ENCODE results near the gene ITPR2.

The ITPR2 gene

DNA sequence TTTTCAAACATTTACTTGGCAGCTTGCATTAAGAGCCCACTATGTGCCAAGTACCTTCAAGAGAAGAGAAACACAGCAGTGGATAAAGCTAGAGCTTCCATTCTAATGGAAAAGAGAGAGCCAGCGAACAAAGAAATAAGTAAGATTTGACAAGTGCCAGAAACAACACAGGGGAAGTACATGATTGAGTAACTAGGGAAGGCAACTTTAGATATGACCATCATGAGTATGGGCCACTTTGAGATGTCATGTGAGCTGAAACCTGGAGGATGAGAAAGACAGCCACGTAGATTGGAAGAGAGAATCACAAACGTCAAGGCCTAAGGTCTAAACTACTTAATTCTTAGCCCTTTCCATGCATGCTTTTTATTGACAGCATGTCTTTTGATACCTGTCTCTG lies 121.4 kb downstream of the ITPR2 start:
- H3K79me2 ChIP-seq (ENCODE audit: low read length), result no peaks in the 10 kb centered on the region
- no peak overlapping the region for H3K9ac ChIP-seq (ENCODE audit: low read length)
- H3K4me2 ChIP-seq (ENCODE audit: low read depth, low read length), result no peak overlapping the region
- H3K4me3 ChIP-seq (ENCODE audit: low read length), result no peak overlapping the region
- H3K36me3 ChIP-seq (replicated peaks; ENCODE audit: insufficient read depth, low read length), result no peaks in the 10 kb centered on the region
- H4K20me1 ChIP-seq (ENCODE audit: insufficient read depth, low read length), result no peaks in the 10 kb centered on the region
- TF ChIP-seq EZH2phosphoT487 (IDR thresholded peaks at IDR 0.05; ENCODE audit: low read length) (no peak), EZH2 (optimal IDR thresholded peaks at IDR 0.05; ENCODE audit: low read depth, low read length) (no peak)
- TF ChIP-seq, protein P1, sequence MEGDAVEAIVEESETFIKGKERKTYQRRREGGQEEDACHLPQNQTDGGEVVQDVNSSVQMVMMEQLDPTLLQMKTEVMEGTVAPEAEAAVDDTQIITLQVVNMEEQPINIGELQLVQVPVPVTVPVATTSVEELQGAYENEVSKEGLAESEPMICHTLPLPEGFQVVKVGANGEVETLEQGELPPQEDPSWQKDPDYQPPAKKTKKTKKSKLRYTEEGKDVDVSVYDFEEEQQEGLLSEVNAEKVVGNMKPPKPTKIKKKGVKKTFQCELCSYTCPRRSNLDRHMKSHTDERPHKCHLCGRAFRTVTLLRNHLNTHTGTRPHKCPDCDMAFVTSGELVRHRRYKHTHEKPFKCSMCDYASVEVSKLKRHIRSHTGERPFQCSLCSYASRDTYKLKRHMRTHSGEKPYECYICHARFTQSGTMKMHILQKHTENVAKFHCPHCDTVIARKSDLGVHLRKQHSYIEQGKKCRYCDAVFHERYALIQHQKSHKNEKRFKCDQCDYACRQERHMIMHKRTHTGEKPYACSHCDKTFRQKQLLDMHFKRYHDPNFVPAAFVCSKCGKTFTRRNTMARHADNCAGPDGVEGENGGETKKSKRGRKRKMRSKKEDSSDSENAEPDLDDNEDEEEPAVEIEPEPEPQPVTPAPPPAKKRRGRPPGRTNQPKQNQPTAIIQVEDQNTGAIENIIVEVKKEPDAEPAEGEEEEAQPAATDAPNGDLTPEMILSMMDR (IDR thresholded peaks at IDR 0.05; ENCODE audit: low read length), result no peak
- no peak overlapping the region for H2AFZ ChIP-seq (ENCODE audit: low read length)
- H3F3A ChIP-seq (ENCODE audit: insufficient read depth, low read length), result no peaks in the 10 kb centered on the region
- H3K27me3 ChIP-seq (replicated peaks; ENCODE audit: insufficient read depth, low read length), result no peaks in the 10 kb centered on the region
- no peaks in the 10 kb centered on the region for H3K9me2 ChIP-seq (replicated peaks; ENCODE audit: insufficient read depth, low read length)
- DNase-seq, result no peak
- H3K27ac ChIP-seq (ENCODE audit: low read length), result no peak overlapping the region
- H3K9me3 ChIP-seq (replicated peaks; ENCODE audit: insufficient read depth, low read length), result no peaks in the 10 kb centered on the region
- no peaks in the 10 kb centered on the region for H3K4me1 ChIP-seq (ENCODE audit: low read length)

- no peak overlapping the region for H2AFZ ChIP-seq (ENCODE audit: low read length)
- H3K27me3 ChIP-seq (replicated peaks; ENCODE audit: insufficient read depth, low read length), result no peaks in the 10 kb centered on the region
- no peaks in the 10 kb centered on the region for H3K9me2 ChIP-seq (replicated peaks; ENCODE audit: insufficient read depth, low read length)
- no peaks in the 10 kb centered on the region for H3K79me2 ChIP-seq (ENCODE audit: low read length)
- H4K20me1 ChIP-seq (ENCODE audit: insufficient read depth, low read length), result no peaks in the 10 kb centered on the region
- H3K36me3 ChIP-seq (replicated peaks; ENCODE audit: insufficient read depth, low read length), result no peaks in the 10 kb centered on the region
- no peak overlapping the region for H3K4me2 ChIP-seq (ENCODE audit: low read depth, low read length)
- no peaks in the 10 kb centered on the region for H3K4me1 ChIP-seq (ENCODE audit: low read length)
- H3K9ac ChIP-seq (ENCODE audit: low read length), result no peak overlapping the region
- no peak for TF ChIP-seq EZH2 (optimal IDR thresholded peaks at IDR 0.05; ENCODE audit: low read depth, low read length)
- TF ChIP-seq, protein P1 (IDR thresholded peaks at IDR 0.05; ENCODE audit: low read length), result no peak
- TF ChIP-seq EZH2phosphoT487 (IDR thresholded peaks at IDR 0.05; ENCODE audit: low read length), result no peak
- H3K4me3 ChIP-seq (ENCODE audit: low read length), result no peak overlapping the region
- no peaks in the 10 kb centered on the region for H3F3A ChIP-seq (ENCODE audit: insufficient read depth, low read length)
- H3K9me3 ChIP-seq (replicated peaks; ENCODE audit: insufficient read depth, low read length), result no peaks in the 10 kb centered on the region
- H3K27ac ChIP-seq (ENCODE audit: low read length), result no peak overlapping the region
- DNase-seq, result no peak
Measured at GRCh38 chr12:26711072-26711471, 121.9 kb downstream of the ITPR2 start.

DNA sequence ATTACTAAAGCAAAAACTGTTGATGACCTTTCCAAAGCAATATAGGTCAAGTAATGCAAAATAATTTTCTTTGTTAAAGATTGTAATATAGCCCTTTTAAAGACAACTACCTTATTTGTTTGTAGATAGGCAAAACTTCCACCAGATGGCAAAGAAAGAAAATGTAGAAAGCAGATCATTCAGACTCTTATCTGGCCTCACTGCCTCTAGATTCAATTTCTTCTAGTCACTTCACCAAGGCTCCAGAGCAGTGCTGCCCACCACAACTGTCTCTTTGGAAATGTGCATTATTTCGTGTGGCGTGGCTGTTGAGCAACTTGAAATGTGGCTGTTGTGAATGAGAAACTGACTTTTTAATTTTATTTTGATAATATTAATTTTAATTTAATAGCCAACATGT lies 127.1 kb downstream of the ITPR2 start:
- no peaks in the 10 kb centered on the region for H3K36me3 ChIP-seq (replicated peaks; ENCODE audit: insufficient read depth, low read length)
- TF ChIP-seq EZH2phosphoT487 (IDR thresholded peaks at IDR 0.05; ENCODE audit: low read length) (no peak), EZH2 (optimal IDR thresholded peaks at IDR 0.05; ENCODE audit: low read depth, low read length) (no peak)
- TF ChIP-seq, protein P1 (IDR thresholded peaks at IDR 0.05; ENCODE audit: low read length), result no peak
- no peaks in the 10 kb centered on the region for H3K4me1 ChIP-seq (ENCODE audit: low read length)

More for the DNA sequence above, 127.1 kb downstream of the ITPR2 start:
- Histone ChIP-seq H3K4me2 (ENCODE audit: low read depth, low read length) (no peak overlapping the region), H3K4me3 (ENCODE audit: low read length) (no peak overlapping the region), H3K9me2 (replicated peaks; ENCODE audit: insufficient read depth, low read length) (no peaks in the 10 kb centered on the region), H3K27ac (ENCODE audit: low read length) (no peak overlapping the region), H2AFZ (ENCODE audit: low read length) (no peak overlapping the region), H4K20me1 (ENCODE audit: insufficient read depth, low read length) (no peaks in the 10 kb centered on the region), H3K9ac (ENCODE audit: low read length) (no peak overlapping the region), H3K27me3 (replicated peaks; ENCODE audit: insufficient read depth, low read length) (no peaks in the 10 kb centered on the region), H3K79me2 (ENCODE audit: low read length) (no peaks in the 10 kb centered on the region), H3F3A (ENCODE audit: insufficient read depth, low read length) (no peaks in the 10 kb centered on the region), H3K9me3 (replicated peaks; ENCODE audit: insufficient read depth, low read length) (no peaks in the 10 kb centered on the region)
- no peak for DNase-seq

Data from MM.1S (cell line).